Osteoblast (primary cell): Measurements from ENCODE around the gene AKR1C2. TPM values are rescaled to one million over a fixed set of nuclear protein-coding genes. Genes with fewer than 3 reads are reported as not detected.
A peak's percentile ranks its signal among the peaks of the same experiment; 100 is the strongest.
"Not testable (repeated sequence)": the region's sequence is repeated elsewhere in the genome, so short reads cannot be mapped to it uniquely, and the experiment has no call there.

ENCODE experiments used
- DNase-seq: peaks from one replicate; pipeline ENCODE4 v3.0.0; 2011; ENCODE audit warnings: low spot score, mixed read lengths; ENCODE audit not compliant: insufficient read length; ENCODE audit errors: missing footprints
- H2AFZ ChIP-seq: 2 replicates; pipeline ENCODE4 v1.6.0; 2011; ENCODE audit warnings: mild to moderate bottlenecking, low read length
- H3K27ac ChIP-seq: 2 replicates; pipeline ENCODE4 v1.5.1; 2011; ENCODE audit warnings: mild to moderate bottlenecking, low read depth, low read length, moderate library complexity
- H3K27me3 ChIP-seq: 2 replicates; pipeline ENCODE4 v1.6.0; 2012; ENCODE audit warnings: mild to moderate bottlenecking, control low read depth, inconsistent platforms, low read length, moderate library complexity; ENCODE audit not compliant: insufficient read depth
- H3K36me3 ChIP-seq: 2 replicates; pipeline ENCODE4 v1.5.1; 2011; ENCODE audit warnings: mild to moderate bottlenecking, low read length, control low read depth, moderate library complexity; ENCODE audit not compliant: insufficient read depth
- H3K4me1 ChIP-seq: 2 replicates; pipeline ENCODE4 v1.5.1; 2011; ENCODE audit warnings: mild to moderate bottlenecking, low read length, control low read depth, moderate library complexity; ENCODE audit not compliant: insufficient read depth
- H3K4me2 ChIP-seq: 2 replicates; pipeline ENCODE4 v1.6.0; 2011; ENCODE audit warnings: mild to moderate bottlenecking, low read length; ENCODE audit not compliant: insufficient read depth
- H3K4me3 ChIP-seq: fragments of 200-600 bp; sonication (generic); 3 replicates; pipeline ENCODE4 v1.5.1; 2012; ENCODE audit warnings: mild to moderate bottlenecking, low read length, inconsistent platforms; ENCODE audit not compliant: insufficient read depth
- H3K79me2 ChIP-seq: 2 replicates; pipeline ENCODE4 v1.6.0; 2012; ENCODE audit warnings: mild to moderate bottlenecking, low read length, control low read depth, inconsistent platforms; ENCODE audit not compliant: insufficient read depth
- H3K9me3 ChIP-seq: 2 replicates; pipeline ENCODE4 v1.5.1; 2011; ENCODE audit warnings: low read depth, low read length, control low read depth
- H4K20me1 ChIP-seq: 2 replicates; pipeline ENCODE4 v1.6.0; 2012; ENCODE audit warnings: mild to moderate bottlenecking, low read length, control low read depth; ENCODE audit not compliant: insufficient read depth
- total RNA-seq: library from RNA; depleted of rRNA; stranded (reverse); fragments of >200 nt; gene quantifications from 2 replicates; pipeline ENCODE4 v1.2.3, GENCODE V29; 2012
- TF ChIP-seq, protein P1 (sequence below): IDR thresholded peaks from 2 replicates; pipeline ENCODE4 v1.5.1; 2011; ENCODE audit warnings: mild to moderate bottlenecking, low read depth, low read length, moderate library complexity; ENCODE audit errors: extremely low read depth

The AKR1C2 gene
- total RNA-seq, 1 donor, result 46.0 TPM

DNA sequence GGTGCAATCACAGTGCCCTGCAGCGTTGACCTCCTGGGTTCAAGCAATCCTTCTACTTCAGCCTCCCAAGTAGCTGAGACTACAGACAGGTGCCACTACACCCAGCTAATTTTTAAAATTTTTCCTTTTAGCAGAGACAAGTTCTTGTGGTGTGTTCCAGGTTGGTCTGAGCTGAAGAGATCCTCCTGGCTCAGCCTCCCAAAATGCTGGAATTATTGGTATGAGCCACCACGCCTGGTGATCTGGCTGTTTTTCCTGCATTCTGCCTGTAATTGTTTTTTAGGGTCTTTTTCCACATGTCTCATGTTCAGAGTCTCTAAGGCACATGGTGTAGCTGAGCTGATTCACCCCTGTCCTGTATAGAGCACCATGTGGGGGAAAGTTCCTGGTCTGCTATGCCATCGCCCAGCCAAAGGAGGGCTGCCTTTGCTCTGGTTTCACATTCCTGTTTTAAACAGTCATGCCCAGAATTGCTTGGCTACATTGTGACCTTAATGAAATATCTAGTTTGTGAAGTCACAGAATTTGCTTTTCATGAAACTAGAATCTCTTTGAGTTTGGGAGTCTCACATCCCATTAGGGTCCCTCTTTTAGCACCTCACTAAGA lies 15.1 kb upstream of the AKR1C2 start:
- H3K36me3 ChIP-seq, H4K20me1 ChIP-seq, H3K27me3 ChIP-seq, H3K79me2 ChIP-seq, H3K4me1 ChIP-seq, H3K4me2 ChIP-seq, H3K4me3 ChIP-seq, H2AFZ ChIP-seq, H3K9me3 ChIP-seq: not testable (repeated sequence)
- TF ChIP-seq, protein P1, sequence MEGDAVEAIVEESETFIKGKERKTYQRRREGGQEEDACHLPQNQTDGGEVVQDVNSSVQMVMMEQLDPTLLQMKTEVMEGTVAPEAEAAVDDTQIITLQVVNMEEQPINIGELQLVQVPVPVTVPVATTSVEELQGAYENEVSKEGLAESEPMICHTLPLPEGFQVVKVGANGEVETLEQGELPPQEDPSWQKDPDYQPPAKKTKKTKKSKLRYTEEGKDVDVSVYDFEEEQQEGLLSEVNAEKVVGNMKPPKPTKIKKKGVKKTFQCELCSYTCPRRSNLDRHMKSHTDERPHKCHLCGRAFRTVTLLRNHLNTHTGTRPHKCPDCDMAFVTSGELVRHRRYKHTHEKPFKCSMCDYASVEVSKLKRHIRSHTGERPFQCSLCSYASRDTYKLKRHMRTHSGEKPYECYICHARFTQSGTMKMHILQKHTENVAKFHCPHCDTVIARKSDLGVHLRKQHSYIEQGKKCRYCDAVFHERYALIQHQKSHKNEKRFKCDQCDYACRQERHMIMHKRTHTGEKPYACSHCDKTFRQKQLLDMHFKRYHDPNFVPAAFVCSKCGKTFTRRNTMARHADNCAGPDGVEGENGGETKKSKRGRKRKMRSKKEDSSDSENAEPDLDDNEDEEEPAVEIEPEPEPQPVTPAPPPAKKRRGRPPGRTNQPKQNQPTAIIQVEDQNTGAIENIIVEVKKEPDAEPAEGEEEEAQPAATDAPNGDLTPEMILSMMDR, result peak; percentile 38
- H3K27ac ChIP-seq, result peak overlapping the region; percentile 62
- peak; percentile 55 for DNase-seq

DNA sequence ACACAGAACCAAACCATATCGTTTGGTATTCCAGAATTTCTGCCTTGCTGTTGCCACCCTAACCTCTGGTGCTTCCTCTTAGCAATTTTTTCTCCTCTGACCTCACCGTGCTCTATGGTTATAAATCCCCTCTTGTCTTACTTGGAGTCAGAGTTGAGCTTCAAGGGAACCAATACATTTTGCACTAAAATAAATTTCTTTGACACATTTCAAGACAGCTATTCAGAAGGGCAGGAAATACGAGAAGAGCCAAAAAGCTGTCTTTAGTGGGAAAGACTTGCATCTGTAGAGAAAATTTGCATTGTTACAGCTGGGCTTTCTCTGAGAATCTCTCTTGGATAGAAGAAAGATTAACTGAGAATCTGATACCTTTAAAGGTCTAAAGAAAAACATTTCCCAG lies 14.5 kb upstream of the AKR1C2 start:
- no peaks in the 10 kb centered on the region for H4K20me1 ChIP-seq
- TF ChIP-seq, protein P1, result no peak
- no peak overlapping the region for H3K4me3 ChIP-seq
- no peak overlapping the region for H3K4me2 ChIP-seq
- H2AFZ ChIP-seq, result peak overlapping the region; percentile 14
- no peak overlapping the region for H3K27ac ChIP-seq
- no peak for DNase-seq
- no peaks in the 10 kb centered on the region for H3K27me3 ChIP-seq
- H3K9me3 ChIP-seq, result no peaks in the 10 kb centered on the region
- no peaks in the 10 kb centered on the region for H3K36me3 ChIP-seq
- H3K4me1 ChIP-seq, result peaks cover 8% of the 10 kb centered on the region
- no peaks in the 10 kb centered on the region for H3K79me2 ChIP-seq

DNA sequence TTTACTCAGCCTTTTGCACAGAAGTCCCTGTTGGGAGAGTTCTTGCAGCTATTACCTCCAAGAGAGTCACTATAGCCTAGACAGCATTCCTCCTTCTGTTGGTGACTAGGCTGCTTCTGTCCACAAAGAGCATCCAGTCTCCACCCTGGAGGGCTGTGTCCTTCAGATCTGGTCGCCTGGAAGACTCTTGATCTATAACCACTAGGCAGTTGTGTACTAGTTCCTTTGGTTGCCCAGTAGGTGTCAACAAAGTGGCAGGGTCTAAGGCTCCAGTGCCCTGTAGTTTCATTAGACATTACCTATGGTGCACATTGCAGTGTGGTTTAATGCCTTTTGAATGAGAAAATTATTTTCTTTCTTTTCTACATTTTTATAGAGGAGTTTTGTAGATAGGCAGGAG lies 11.3 kb upstream of the AKR1C2 start:
- TF ChIP-seq, protein P1, result no peak
- Histone ChIP-seq H3K27me3 (no peaks in the 10 kb centered on the region), H3K4me1 (peaks cover 8% of the 10 kb centered on the region), H3K9me3 (no peaks in the 10 kb centered on the region), H2AFZ (no peak overlapping the region), H3K79me2 (no peaks in the 10 kb centered on the region), H3K27ac (no peak overlapping the region), H4K20me1 (no peaks in the 10 kb centered on the region), H3K36me3 (no peaks in the 10 kb centered on the region), H3K4me3 (no peak overlapping the region), H3K4me2 (no peak overlapping the region)
- DNase-seq, result peak; percentile 34

DNA sequence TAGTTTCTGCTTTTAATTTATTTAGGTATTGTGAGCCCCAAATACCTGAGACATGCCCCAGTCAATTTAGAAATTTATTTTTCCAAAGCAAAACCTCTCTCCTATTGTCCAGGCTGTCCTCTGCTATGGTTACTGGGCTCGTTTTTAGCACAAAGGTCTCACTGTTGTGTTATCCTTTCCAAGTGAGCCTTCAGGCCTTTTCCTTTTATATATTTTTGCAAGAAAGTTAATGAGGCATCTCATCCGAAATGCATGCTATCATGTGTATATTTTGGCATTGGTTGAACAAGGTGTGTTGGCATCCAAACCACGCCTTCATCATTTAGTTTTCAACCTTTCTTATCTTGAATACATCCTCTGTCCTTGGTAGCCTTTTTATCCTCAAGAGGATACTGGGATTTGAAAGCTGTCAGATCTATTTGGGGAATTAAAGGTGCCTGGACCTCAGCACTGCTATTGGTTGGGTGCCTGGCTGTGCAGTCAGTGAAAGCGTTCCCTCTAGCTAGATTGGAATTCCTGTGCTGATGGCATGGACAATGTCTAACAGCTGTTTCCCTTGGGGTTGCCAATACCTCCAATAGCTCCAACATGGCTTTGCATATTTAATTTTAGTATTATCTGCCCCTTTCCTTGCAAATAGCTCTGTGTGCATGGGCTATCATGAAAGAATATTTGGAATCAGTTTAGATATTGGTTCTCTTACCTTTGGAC lies 10.7 kb upstream of the AKR1C2 start:
- H4K20me1 ChIP-seq, DNase-seq, H3K4me2 ChIP-seq, H3K36me3 ChIP-seq, H3K4me1 ChIP-seq, H3K27me3 ChIP-seq, H2AFZ ChIP-seq, H3K27ac ChIP-seq, H3K79me2 ChIP-seq, H3K4me3 ChIP-seq, H3K9me3 ChIP-seq: not testable (repeated sequence)
